Suppressor macrophage (primary cell): ENCODE results near the gene SSBP3.

Experiments
- DNase-seq, 4 experiments: peaks; one replicate each; pipeline ENCODE4 v3.0.0-alpha.2; 2020 to 2022

The SSBP3 gene

GRCh38 chr1:54282101-54282847 is 123.9 kb downstream of the SSBP3 start:
- DNase-seq: no peak

- DNase-seq: no peak
Measured at GRCh38 chr1:54280651-54281050, 125.5 kb downstream of the SSBP3 start.

- DNase-seq: no peak
Measured at GRCh38 chr1:54279457-54279856, 126.7 kb downstream of the SSBP3 start.

- DNase-seq: no peak
Measured at GRCh38 chr1:54278941-54279422, 127.2 kb downstream of the SSBP3 start.

- no peak for DNase-seq
Measured at GRCh38 chr1:54277451-54278341, 128.5 kb downstream of the SSBP3 start.

GRCh38 chr1:54276617-54277450 is 129.4 kb downstream of the SSBP3 start:
- DNase-seq: no peak

GRCh38 chr1:54275349-54275748 is 130.8 kb downstream of the SSBP3 start:
- no peak for DNase-seq

GRCh38 chr1:54274881-54275280 is 131.3 kb downstream of the SSBP3 start:
- no peak for DNase-seq

GRCh38 chr1:54274448-54274847 is 131.7 kb downstream of the SSBP3 start:
- no peak for DNase-seq

GRCh38 chr1:54273795-54274163 is 132.4 kb downstream of the SSBP3 start:
- no peak for DNase-seq

GRCh38 chr1:54273092-54273794 is 133.0 kb downstream of the SSBP3 start:
- no peak for DNase-seq

GRCh38 chr1:54272772-54273091 is 133.5 kb downstream of the SSBP3 start:
- no peak for DNase-seq

GRCh38 chr1:54272134-54272533 is 134.1 kb downstream of the SSBP3 start:
- DNase-seq: no peak

GRCh38 chr1:54271341-54271740 is 134.9 kb downstream of the SSBP3 start:
- no peak for DNase-seq

GRCh38 chr1:54270543-54270942 is 135.7 kb downstream of the SSBP3 start:
- no peak for DNase-seq

- no peak for DNase-seq
Measured at GRCh38 chr1:54268762-54269297, 137.4 kb downstream of the SSBP3 start.

- DNase-seq: no peak
Measured at GRCh38 chr1:54267815-54268761, 138.1 kb downstream of the SSBP3 start.

GRCh38 chr1:54266908-54267307 is 139.3 kb downstream of the SSBP3 start:
- no peak for DNase-seq

- no peak for DNase-seq
Measured at GRCh38 chr1:54266195-54266594, 140.0 kb downstream of the SSBP3 start.

- DNase-seq: no peak
Measured at GRCh38 chr1:54265659-54266058, 140.5 kb downstream of the SSBP3 start.

- no peak for DNase-seq
Measured at GRCh38 chr1:54265126-54265525, 141.1 kb downstream of the SSBP3 start.
